Osteoblast (primary cell): ENCODE data around the gene CELF1. TPM values are rescaled to one million over a fixed set of nuclear protein-coding genes. Genes with fewer than 3 reads are reported as not detected.
A peak's percentile ranks its signal among the peaks of the same experiment; 100 is the strongest.
"Not testable (repeated sequence)": the region's sequence is repeated elsewhere in the genome, so short reads cannot be mapped to it uniquely, and the experiment has no call there.

Experiments used
- DNase-seq: peaks from one replicate; pipeline ENCODE4 v3.0.0; 2011; ENCODE audit warnings: low spot score, mixed read lengths; ENCODE audit not compliant: insufficient read length; ENCODE audit errors: missing footprints
- H2AFZ ChIP-seq: 2 replicates; pipeline ENCODE4 v1.6.0; 2011; ENCODE audit warnings: mild to moderate bottlenecking, low read length
- H3K27ac ChIP-seq: 2 replicates; pipeline ENCODE4 v1.5.1; 2011; ENCODE audit warnings: mild to moderate bottlenecking, low read depth, low read length, moderate library complexity
- H3K27me3 ChIP-seq: 2 replicates; pipeline ENCODE4 v1.6.0; 2012; ENCODE audit warnings: mild to moderate bottlenecking, control low read depth, inconsistent platforms, low read length, moderate library complexity; ENCODE audit not compliant: insufficient read depth
- H3K36me3 ChIP-seq: 2 replicates; pipeline ENCODE4 v1.5.1; 2011; ENCODE audit warnings: mild to moderate bottlenecking, low read length, control low read depth, moderate library complexity; ENCODE audit not compliant: insufficient read depth
- H3K4me1 ChIP-seq: 2 replicates; pipeline ENCODE4 v1.5.1; 2011; ENCODE audit warnings: mild to moderate bottlenecking, low read length, control low read depth, moderate library complexity; ENCODE audit not compliant: insufficient read depth
- H3K4me2 ChIP-seq: 2 replicates; pipeline ENCODE4 v1.6.0; 2011; ENCODE audit warnings: mild to moderate bottlenecking, low read length; ENCODE audit not compliant: insufficient read depth
- H3K4me3 ChIP-seq: fragments of 200-600 bp; sonication (generic); 3 replicates; pipeline ENCODE4 v1.5.1; 2012; ENCODE audit warnings: mild to moderate bottlenecking, low read length, inconsistent platforms; ENCODE audit not compliant: insufficient read depth
- H3K79me2 ChIP-seq: 2 replicates; pipeline ENCODE4 v1.6.0; 2012; ENCODE audit warnings: mild to moderate bottlenecking, low read length, control low read depth, inconsistent platforms; ENCODE audit not compliant: insufficient read depth
- H3K9me3 ChIP-seq: 2 replicates; pipeline ENCODE4 v1.5.1; 2011; ENCODE audit warnings: low read depth, low read length, control low read depth
- H4K20me1 ChIP-seq: 2 replicates; pipeline ENCODE4 v1.6.0; 2012; ENCODE audit warnings: mild to moderate bottlenecking, low read length, control low read depth; ENCODE audit not compliant: insufficient read depth
- CTCF ChIP-seq: IDR thresholded peaks from 2 replicates; pipeline ENCODE4 v1.5.1; 2011; ENCODE audit warnings: mild to moderate bottlenecking, low read depth, low read length, moderate library complexity; ENCODE audit errors: extremely low read depth
- total RNA-seq: library from RNA; depleted of rRNA; stranded (reverse); fragments of >200 nt; gene quantifications from 2 replicates; pipeline ENCODE4 v1.2.3, GENCODE V29; 2012

Gene CELF1
- total RNA-seq, 1 donor = 148 TPM

DNA sequence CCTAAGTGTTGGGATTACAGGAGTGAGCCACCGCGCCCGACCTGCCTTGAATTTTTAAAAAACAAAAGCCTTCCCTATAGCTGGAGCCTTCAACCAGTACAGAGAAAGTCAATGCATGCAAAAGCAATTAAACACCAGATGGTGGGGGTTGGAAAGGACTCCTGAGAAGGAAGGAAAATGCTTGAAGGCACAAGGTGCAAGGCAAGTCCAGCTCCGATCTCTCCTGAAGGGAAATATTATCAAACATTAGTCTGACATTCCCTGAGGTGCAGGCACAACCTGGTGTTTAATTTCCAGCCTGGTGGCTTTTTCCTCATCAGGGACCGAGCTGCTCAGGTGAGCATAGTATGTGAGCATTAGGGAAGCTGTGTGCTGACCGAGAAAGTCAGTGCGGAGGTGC lies 91.1 kb downstream of the CELF1 start:
- H3K4me2 ChIP-seq = no peak overlapping the region
- H3K27ac ChIP-seq = no peak overlapping the region
- no peak for DNase-seq
- peaks cover 12% of the 10 kb centered on the region for H4K20me1 ChIP-seq
- peaks cover 38% of the 10 kb centered on the region for H3K79me2 ChIP-seq
- no peaks in the 10 kb centered on the region for H3K27me3 ChIP-seq
- TF ChIP-seq CTCF = no peak
- no peaks in the 10 kb centered on the region for H3K9me3 ChIP-seq
- peaks cover 27% of the 10 kb centered on the region for H3K4me1 ChIP-seq
- peaks cover 18% of the 10 kb centered on the region for H3K36me3 ChIP-seq
- no peak overlapping the region for H2AFZ ChIP-seq
- no peak overlapping the region for H3K4me3 ChIP-seq

- Histone ChIP-seq H3K36me3 (peaks cover 18% of the 10 kb centered on the region), H3K9me3 (no peaks in the 10 kb centered on the region), H3K27ac (no peak overlapping the region), H3K4me2 (no peak overlapping the region), H3K4me3 (no peak overlapping the region), H3K4me1 (peaks cover 15% of the 10 kb centered on the region), H2AFZ (no peak overlapping the region), H4K20me1 (peaks cover 12% of the 10 kb centered on the region), H3K79me2 (peaks cover 33% of the 10 kb centered on the region), H3K27me3 (no peaks in the 10 kb centered on the region)
- DNase-seq = no peak
- no peak for TF ChIP-seq CTCF
Measured at GRCh38 chr11:47460571-47461235, 92.2 kb downstream of the CELF1 start.

DNA sequence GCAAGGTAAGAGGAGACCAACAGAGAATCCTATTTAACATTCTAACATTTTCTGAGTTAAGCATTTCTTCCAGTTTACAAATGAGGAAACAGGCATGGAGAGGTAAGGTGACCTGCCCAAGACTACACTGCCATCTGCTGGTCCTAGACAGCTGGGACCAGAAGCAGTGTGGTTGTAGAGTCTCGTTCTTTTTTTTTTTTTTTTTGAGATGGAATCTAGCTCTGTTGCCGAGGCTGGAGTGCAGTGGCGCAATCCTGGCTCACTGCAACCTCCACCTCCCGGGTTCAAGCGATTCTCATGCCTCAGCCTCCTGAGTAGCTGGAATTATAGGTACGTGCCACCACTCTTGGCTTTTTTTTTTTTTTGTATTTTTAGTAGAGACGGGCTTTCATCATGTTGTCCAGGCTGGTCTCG lies 98.7 kb downstream of the CELF1 start:
- not testable (repeated sequence) for H3K9me3 ChIP-seq, H4K20me1 ChIP-seq, H3K36me3 ChIP-seq, H3K4me2 ChIP-seq, H3K4me3 ChIP-seq, H3K27ac ChIP-seq, H2AFZ ChIP-seq, H3K79me2 ChIP-seq, H3K4me1 ChIP-seq, H3K27me3 ChIP-seq
- peak; percentile 95 for DNase-seq
- peak; percentile 93 for TF ChIP-seq CTCF

GRCh38 chr11:47453365-47453764 lies 99.6 kb downstream of the CELF1 start:
- Histone ChIP-seq H4K20me1 (no peaks in the 10 kb centered on the region), H3K9me3 (no peaks in the 10 kb centered on the region), H3K4me3 (no peak overlapping the region), H3K79me2 (no peaks in the 10 kb centered on the region), H3K36me3 (no peaks in the 10 kb centered on the region), H3K27ac (no peak overlapping the region), H3K4me1 (no peaks in the 10 kb centered on the region), H3K27me3 (no peaks in the 10 kb centered on the region), H2AFZ (no peak overlapping the region), H3K4me2 (no peak overlapping the region)
- no peak for DNase-seq
- TF ChIP-seq CTCF = no peak
